ENCODE data around the gene ADIPOR1. TPM values are rescaled to one million over a fixed set of nuclear protein-coding genes. Genes with fewer than 3 reads are reported as not detected.
"Not testable (repeated sequence)": the region's sequence is repeated elsewhere in the genome, so short reads cannot be mapped to it uniquely, and the experiment has no call there.

The ADIPOR1 gene
- total RNA-seq, 2 donors from 2014 or later, result 124 to 141 TPM

DNA sequence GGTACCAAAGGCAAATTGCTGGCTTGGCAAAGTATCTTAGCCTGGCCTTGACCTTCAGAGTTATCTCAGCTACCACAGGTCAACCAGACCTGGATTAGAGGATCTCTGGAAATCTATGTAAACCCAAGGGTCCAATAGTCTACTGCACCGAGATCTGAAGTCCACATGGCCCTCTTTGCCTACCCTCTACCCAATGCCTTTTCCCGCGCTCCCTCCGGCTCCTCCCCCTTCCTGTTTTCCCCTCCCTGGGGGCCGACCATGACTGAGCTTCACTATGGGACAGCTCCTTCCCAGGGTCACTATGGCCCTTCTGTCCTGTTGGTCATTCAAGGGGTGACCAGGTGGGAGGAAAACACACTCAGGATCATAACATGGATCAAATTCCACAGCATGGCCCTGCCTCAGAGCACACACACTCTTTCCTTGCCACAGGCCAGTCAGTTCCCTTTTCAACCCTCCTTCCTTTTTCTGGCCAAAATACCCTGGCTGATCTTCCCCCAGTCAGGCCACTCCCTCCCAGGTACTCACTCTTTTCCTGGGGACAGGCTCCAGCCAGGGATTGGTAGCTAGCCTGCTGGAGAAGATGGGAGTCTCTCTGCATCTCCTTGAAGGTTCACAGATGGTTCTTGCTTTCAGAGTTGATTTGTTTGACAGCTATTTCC, 29.9 kb upstream of the ADIPOR1 start:
- no peak for DNase-seq (ENCODE audit: low spot score)
- Histone ChIP-seq H3K36me3 (no peaks in the 10 kb centered on the region), H3K27ac (no peak overlapping the region), H3K4me3 (no peak overlapping the region), H3K4me1 (no peaks in the 10 kb centered on the region), H3K27me3 (no peaks in the 10 kb centered on the region), H3K9me3 (no peaks in the 10 kb centered on the region)
- TF ChIP-seq CTCF (IDR thresholded peaks at IDR 0.05), result no peak

GRCh38 chr1:202987255-202987654, 29.1 kb upstream of the ADIPOR1 start:
- Histone ChIP-seq H3K4me3 (no peak overlapping the region), H3K36me3 (no peaks in the 10 kb centered on the region), H3K4me1 (no peaks in the 10 kb centered on the region), H3K9me3 (no peaks in the 10 kb centered on the region), H3K27ac (no peak overlapping the region), H3K27me3 (no peaks in the 10 kb centered on the region)
- DNase-seq (ENCODE audit: low spot score), result no peak
- no peak for TF ChIP-seq CTCF (IDR thresholded peaks at IDR 0.05)

DNA sequence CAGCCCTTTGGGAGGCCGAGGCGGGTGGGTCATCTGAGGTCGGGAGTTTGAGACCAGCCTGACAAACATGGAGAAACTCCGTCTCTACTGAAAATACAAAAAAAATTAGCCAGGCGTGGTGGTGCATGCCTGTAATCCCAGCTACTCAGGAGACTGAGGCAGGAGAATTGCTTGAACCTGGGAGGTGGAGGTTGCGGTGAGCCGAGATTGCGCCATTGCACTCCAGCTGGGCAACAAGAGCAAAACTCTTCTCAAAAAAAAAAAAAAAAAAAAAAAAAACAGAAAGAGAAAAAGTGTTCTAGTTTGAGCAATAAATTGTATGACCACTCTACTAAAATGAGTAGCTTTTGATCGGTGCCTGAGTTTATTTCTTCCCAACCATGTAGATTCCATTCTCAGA, 28.0 kb upstream of the ADIPOR1 start:
- not testable (repeated sequence) for H3K36me3 ChIP-seq; H3K27ac ChIP-seq; H3K27me3 ChIP-seq; H3K4me3 ChIP-seq; H3K4me1 ChIP-seq; DNase-seq (ENCODE audit: low spot score); H3K9me3 ChIP-seq

GRCh38 chr1:202982715-202983430, 24.8 kb upstream of the ADIPOR1 start:
- H3K4me1 ChIP-seq, result no peaks in the 10 kb centered on the region
- no peak for DNase-seq (ENCODE audit: low spot score)
- no peak overlapping the region for H3K4me3 ChIP-seq
- H3K27me3 ChIP-seq, result no peaks in the 10 kb centered on the region
- TF ChIP-seq CTCF (IDR thresholded peaks at IDR 0.05), result no peak
- no peaks in the 10 kb centered on the region for H3K9me3 ChIP-seq
- no peak overlapping the region for H3K27ac ChIP-seq
- no peaks in the 10 kb centered on the region for H3K36me3 ChIP-seq

DNA sequence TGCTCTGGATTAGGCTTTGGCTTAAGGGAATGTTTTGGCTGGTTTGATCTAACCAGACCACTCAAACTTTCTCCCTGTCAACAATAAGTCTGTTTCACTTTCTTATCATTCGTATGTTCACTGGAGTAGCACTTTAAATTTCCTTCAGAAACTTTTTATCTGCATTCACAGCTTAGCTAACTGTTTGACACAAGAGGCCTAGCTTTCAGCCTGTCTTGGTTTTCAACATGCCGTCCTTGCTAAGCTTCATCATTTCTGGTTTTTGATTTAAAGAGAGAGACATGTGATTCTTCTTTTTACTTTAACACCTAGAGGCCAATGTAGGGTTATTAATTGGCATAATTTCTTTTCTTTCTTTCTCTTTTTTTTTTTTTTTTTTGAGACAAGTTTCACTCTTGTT, 23.8 kb upstream of the ADIPOR1 start:
- Histone ChIP-seq H3K4me3 (no peak overlapping the region), H3K27ac (no peak overlapping the region), H3K36me3 (no peaks in the 10 kb centered on the region), H3K9me3 (no peaks in the 10 kb centered on the region), H3K27me3 (no peaks in the 10 kb centered on the region), H3K4me1 (no peaks in the 10 kb centered on the region)
- no peak for TF ChIP-seq CTCF (IDR thresholded peaks at IDR 0.05)
- no peak for DNase-seq (ENCODE audit: low spot score)

DNA sequence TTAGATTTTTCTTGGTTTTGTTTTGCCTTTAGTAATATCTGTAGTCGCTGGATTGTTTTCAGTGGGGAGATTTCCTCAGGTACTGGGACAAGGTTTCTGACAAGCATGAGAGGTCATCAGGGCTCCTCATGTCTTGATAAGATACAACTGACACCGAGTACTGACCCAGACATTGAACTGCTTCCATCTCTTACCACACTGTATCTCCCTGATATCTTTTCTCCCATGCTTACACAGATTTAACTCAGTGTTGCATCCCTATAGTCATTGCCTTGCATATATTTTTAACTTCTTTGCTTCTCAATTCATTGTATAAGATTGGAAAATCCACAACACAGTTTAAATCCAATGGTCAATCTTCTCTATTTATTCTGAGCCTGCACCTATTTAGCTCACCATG, 21.3 kb upstream of the ADIPOR1 start:
- DNase-seq (ENCODE audit: low spot score), result no peak
- Histone ChIP-seq H3K4me1 (no peaks in the 10 kb centered on the region), H3K4me3 (no peak overlapping the region), H3K27ac (no peak overlapping the region), H3K9me3 (no peaks in the 10 kb centered on the region), H3K27me3 (no peaks in the 10 kb centered on the region), H3K36me3 (no peaks in the 10 kb centered on the region)
- no peak for TF ChIP-seq CTCF (IDR thresholded peaks at IDR 0.05)

Data from right atrium auricular region (tissue), 2 donors.